GM10248 (cell line): ENCODE measurements around the gene VCL.
"Not testable (repeated sequence)": the region's sequence is repeated elsewhere in the genome, so short reads cannot be mapped to it uniquely, and the experiment has no call there.

Source experiments
- CTCF ChIA-PET: fragments of 300-600 bp; sonication (Branson Sonifier 250); formaldehyde crosslinking; extraction: SDS; loops from one replicate; lab custom pipeline; 2021; ENCODE audit warnings: antibody characterized with exemption; lab: Yijun Ruan, JAX
- POLR2A ChIA-PET: fragments of 350-650 bp; sonication (Branson Sonifier 250); formaldehyde crosslinking; extraction: SDS; loops from one replicate; lab custom pipeline; 2020; ENCODE audit warnings: antibody characterized with exemption; lab: Yijun Ruan, JAX
- DNase-seq: peaks from one replicate; pipeline ENCODE4 v3.0.0; 2012; ENCODE audit errors: extremely low spot score
- TF ChIP-seq, protein P1 (sequence below): IDR thresholded peaks from 2 replicates; pipeline ENCODE4 v1.5.1; 2012; ENCODE audit warnings: mild to moderate bottlenecking, low read depth; ENCODE audit errors: extremely low read depth, missing control alignments, control extremely low read depth

Gene VCL

DNA sequence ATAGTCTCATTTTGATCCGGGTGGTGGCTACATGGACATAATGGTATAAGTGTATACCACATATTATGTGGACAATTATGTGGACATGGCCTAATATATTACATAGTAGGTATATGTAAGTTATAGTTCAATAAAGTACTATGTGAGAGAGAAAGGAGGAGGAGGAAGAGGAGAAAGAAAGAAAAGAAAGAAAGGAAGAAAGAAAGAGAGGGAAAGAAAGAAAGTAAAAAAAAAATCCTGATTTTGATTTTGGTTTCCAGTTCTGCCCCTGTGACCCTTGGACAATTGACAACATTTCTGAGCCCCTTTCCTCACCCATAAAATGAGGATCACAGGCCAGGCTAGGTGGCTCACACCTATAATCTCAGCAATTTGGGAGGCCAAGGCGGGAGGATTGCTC, 42.2 kb upstream of the VCL start:
- POLR2A ChIA-PET: no interaction called here

DNA sequence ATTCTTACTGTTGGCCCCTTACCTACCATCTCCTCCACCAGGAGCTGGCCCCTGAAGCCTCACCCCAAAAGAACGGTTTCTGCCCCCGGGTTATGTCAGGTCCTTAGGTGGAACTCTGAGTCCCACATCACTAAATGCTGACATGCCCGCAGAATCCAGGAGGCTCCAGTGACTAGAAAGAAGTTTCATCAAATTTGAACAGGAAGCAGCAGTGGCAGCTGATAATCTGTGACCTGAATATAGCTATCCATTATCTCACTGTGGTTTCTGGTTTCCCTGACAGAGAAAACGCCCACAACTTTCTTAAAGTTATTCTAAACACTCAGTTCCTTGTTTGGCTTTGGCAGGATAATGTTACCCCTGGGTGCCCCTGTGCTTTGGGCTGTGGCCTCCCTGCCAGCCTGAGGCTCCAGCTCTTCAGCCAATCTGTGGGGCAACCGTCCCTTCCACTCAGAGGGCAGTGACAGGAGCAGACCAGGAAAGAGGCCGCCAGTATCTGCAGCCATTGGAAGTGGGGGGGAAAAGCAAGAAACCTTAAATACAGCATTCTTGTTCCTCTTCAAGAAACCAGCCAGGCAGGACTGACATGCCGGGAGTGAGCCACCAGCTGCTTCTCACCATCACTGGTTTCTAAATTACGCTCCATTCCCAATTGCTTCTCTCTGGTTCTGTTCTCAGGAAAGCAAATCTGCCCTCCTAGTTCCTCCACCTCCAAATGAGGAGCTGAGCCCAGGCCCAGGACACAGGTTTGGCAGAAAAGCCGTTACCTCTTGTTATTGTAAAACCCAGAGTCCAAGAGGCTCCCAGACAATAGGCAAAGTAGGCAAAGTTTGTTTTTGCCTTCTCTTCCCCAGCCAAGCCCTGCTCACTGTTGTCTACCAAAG, 41.2 kb upstream of the VCL start:
- ChIA-PET CTCF (interaction anchor here (0.6 to 3.3 kb wide), 33 partner anchors 10 to 1274 kb away, joined by 3 to 47 read pairs (median 4); partner anchors contain the start of gene CAMK2G), POLR2A (no interaction called here)
- peak; percentile 69 for DNase-seq
- TF ChIP-seq, protein P1, sequence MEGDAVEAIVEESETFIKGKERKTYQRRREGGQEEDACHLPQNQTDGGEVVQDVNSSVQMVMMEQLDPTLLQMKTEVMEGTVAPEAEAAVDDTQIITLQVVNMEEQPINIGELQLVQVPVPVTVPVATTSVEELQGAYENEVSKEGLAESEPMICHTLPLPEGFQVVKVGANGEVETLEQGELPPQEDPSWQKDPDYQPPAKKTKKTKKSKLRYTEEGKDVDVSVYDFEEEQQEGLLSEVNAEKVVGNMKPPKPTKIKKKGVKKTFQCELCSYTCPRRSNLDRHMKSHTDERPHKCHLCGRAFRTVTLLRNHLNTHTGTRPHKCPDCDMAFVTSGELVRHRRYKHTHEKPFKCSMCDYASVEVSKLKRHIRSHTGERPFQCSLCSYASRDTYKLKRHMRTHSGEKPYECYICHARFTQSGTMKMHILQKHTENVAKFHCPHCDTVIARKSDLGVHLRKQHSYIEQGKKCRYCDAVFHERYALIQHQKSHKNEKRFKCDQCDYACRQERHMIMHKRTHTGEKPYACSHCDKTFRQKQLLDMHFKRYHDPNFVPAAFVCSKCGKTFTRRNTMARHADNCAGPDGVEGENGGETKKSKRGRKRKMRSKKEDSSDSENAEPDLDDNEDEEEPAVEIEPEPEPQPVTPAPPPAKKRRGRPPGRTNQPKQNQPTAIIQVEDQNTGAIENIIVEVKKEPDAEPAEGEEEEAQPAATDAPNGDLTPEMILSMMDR: no peak

More for the DNA sequence above, 42.2 kb upstream of the VCL start:
- CTCF ChIA-PET: interaction anchor here (1.1 to 3.3 kb wide), 11 partner anchors 12 to 126 kb away, joined by 3 to 47 read pairs (median 7); no protein-coding TSS in a partner anchor
- DNase-seq: no peak
- TF ChIP-seq, protein P1: no peak

- POLR2A ChIA-PET: no interaction called here
- no peak for DNase-seq
- CTCF ChIA-PET: interaction anchor here (1.3 to 2.3 kb wide), 5 partner anchors 13 to 79 kb away, joined by 3 to 11 read pairs (median 3); no protein-coding TSS in a partner anchor
- TF ChIP-seq, protein P1: no peak
These were observed 38.3 kb upstream of the VCL start for GRCh38 chr10:73959484-73960243.

DNA sequence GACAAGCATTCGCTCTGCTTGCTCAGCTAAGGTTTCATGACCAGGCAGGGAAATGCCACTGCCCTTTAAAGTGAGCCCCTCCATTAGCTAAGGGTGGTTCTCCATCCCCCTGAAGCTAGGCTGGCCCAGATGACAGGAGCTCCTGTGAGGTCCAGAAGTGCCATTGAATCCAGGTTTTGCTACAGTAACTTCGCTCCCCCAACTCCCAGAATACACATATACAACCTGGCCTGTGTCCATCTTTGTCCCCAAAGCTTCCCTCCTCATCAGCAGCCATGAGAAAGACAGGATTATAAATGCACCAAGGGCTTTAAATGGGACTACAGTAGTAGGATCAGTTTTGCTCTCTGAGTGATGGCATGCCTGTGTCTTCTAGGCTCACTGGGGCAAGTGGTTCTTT, 35.5 kb upstream of the VCL start:
- CTCF ChIA-PET: interaction anchor here (0.8 to 1.8 kb wide), 3 partner anchors 20 to 141 kb away, joined by 3 to 5 read pairs (median 3); no protein-coding TSS in a partner anchor
- POLR2A ChIA-PET: no interaction called here
- TF ChIP-seq, protein P1: no peak
- no peak for DNase-seq

GRCh38 chr10:73963533-73963932, 34.4 kb upstream of the VCL start:
- CTCF ChIA-PET: interaction anchor here (1.2 to 1.9 kb wide), 4 partner anchors 11 to 84 kb away, joined by 5 to 6 read pairs (median 6); no protein-coding TSS in a partner anchor
- POLR2A ChIA-PET, DNase-seq: not testable (repeated sequence)

- TF ChIP-seq, protein P1: no peak
- ChIA-PET POLR2A (interaction anchor here (0.6 kb wide), 1 partner anchor 1202 kb away, joined by 3 read pairs; no protein-coding TSS in a partner anchor), CTCF (interaction anchor here (0.6 to 1.9 kb wide), 5 partner anchors 10 to 85 kb away, joined by 3 to 8 read pairs (median 6); no protein-coding TSS in a partner anchor)
- no peak for DNase-seq
These were observed 33.2 kb upstream of the VCL start for GRCh38 chr10:73964743-73965142.

DNA sequence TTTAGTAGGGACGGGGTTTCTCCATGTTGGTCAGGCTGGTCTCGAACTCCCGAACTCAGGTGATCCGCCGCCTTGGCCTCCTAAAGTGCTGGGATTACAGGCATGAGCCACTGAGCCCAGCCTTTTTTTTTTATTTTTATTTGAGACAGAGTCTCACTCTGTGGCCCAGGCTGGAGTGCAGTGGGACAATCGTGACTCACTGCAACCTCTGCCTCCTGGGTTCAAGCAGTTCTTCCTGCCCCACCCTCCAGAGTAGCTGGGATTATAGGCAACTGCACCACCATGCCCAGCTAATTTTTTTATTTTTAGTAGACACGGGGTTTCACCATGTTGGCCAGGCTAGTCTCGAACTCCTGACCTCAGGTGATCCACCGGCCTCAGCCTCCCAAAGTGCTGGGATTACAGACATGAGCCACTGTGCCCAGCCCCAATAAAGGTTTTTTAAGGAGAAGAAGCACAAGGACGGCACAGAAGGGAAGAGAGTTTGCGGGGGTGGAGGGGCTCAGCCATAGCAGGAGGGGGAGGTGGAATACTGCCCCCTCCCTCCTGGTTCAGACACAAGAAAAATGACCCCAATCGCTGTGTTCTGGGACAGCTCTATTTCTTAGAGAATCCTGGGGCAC, 32.5 kb upstream of the VCL start:
- not testable (repeated sequence) for DNase-seq
- POLR2A ChIA-PET: interaction anchor here (0.6 kb wide), 1 partner anchor 1201 kb away, joined by 3 read pairs; no protein-coding TSS in a partner anchor

More for the DNA sequence above, 32.5 kb upstream of the VCL start:
- CTCF ChIA-PET: interaction anchor here (1.9 to 4.2 kb wide), 2 partner anchors 8 to 25 kb away, joined by 8 to 25 read pairs; no protein-coding TSS in a partner anchor
